Epithelial cell of esophagus (primary cell): ENCODE data around the gene YTHDF2.

Source experiments
- DNase-seq: peaks from one replicate; pipeline ENCODE4 v3.0.0; 2010; ENCODE audit warnings: low read depth
- H3K4me3 ChIP-seq: 2 replicates; pipeline ENCODE4 v1.5.1; 2011; ENCODE audit warnings: mild to moderate bottlenecking, low read length, control low read depth
- TF ChIP-seq, protein P1 (sequence below): IDR thresholded peaks from 2 replicates; pipeline ENCODE4 v1.5.1; 2011; ENCODE audit warnings: low read depth, mild to moderate bottlenecking, low read length, control low read depth, inconsistent platforms; ENCODE audit not compliant: insufficient read depth; ENCODE audit errors: missing control alignments

The YTHDF2 gene

DNA sequence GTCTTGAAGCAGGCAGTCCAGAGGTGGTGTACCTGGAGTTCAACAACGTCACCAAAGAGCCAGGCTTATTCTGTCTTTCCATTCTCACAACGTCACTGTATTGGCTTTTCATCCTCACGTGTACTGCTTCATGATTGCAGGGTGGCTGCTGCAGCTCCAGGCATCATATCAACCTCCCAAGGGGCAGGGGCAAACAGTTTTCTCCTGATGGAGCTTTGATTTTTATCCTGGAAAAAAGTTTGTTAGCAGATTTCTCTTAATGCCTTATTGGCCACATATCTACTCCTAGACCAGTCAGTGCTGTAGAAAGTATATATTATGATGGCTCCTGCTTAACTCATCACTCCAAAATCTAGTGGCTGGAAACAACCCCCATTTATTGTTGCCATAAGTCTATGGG lies 66.9 kb downstream of the YTHDF2 start:
- TF ChIP-seq, protein P1, sequence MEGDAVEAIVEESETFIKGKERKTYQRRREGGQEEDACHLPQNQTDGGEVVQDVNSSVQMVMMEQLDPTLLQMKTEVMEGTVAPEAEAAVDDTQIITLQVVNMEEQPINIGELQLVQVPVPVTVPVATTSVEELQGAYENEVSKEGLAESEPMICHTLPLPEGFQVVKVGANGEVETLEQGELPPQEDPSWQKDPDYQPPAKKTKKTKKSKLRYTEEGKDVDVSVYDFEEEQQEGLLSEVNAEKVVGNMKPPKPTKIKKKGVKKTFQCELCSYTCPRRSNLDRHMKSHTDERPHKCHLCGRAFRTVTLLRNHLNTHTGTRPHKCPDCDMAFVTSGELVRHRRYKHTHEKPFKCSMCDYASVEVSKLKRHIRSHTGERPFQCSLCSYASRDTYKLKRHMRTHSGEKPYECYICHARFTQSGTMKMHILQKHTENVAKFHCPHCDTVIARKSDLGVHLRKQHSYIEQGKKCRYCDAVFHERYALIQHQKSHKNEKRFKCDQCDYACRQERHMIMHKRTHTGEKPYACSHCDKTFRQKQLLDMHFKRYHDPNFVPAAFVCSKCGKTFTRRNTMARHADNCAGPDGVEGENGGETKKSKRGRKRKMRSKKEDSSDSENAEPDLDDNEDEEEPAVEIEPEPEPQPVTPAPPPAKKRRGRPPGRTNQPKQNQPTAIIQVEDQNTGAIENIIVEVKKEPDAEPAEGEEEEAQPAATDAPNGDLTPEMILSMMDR, result no peak
- no peak for DNase-seq
- no peak overlapping the region for H3K4me3 ChIP-seq

DNA sequence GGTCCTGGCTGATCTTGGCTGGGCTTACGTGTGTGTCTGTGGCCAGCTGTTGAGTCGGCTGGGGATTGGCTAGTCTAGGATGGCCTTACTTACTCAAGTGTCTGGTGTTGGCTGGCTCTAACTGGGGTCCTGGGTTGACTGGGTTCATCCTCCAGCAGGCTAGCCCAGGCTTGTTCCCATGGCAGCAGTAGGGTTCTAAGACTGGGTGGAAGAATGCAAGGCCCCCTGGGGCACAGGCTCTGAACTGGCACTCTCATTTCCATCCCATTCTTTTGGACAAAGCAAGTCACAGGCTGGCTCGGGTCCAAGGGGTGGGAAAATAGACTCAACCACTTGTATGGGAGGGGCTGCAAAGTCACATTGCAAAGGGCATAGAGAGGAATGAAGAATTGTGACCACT lies 67.3 kb downstream of the YTHDF2 start:
- TF ChIP-seq, protein P1, result no peak
- no peak for DNase-seq
- H3K4me3 ChIP-seq, result no peak overlapping the region

DNA sequence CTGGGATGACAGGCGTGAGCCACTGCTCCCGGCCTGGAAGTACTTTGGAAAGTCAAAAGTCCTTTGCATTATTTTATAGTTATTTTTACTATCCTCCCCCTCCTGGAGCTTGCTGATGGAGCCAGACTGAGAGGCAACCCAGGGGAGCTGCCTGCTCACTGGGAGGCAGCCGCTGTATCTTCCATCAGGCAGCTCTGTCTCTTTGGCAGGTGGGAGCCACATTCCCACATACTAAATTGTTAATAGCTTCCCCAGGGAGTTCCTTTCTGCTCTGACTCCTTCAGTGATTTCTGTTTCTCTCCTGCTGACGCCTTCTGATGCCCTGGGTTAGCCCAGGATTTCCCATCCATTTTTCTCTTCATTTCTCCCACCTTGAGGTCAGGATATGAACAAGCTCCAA lies 70.3 kb downstream of the YTHDF2 start:
- TF ChIP-seq, protein P1, result no peak
- H3K4me3 ChIP-seq, result no peak overlapping the region
- no peak for DNase-seq

DNA sequence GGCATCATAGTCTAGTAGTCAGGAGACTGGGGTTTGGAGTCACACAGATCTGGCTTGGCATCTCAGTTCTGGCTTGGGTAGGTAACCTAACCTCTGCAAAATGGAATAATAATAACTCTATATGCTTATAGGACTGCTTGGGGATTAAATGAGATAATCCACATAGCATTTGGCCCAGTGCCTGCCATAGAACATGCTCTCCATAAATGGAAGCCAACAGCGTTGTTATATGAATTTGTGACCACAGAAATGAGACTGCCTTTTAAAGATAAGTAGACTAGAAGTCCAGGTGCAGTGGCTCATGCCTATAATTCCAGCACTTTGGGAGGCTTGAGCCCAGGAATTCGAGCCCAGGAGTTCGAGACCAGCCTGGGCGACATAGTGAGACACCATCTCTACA lies 71.2 kb downstream of the YTHDF2 start:
- no peak overlapping the region for H3K4me3 ChIP-seq
- no peak for DNase-seq
- TF ChIP-seq, protein P1, result no peak

- no peak overlapping the region for H3K4me3 ChIP-seq
- DNase-seq, result no peak
- TF ChIP-seq, protein P1, result no peak
Observed at GRCh38 chr1:28811369-28811765, 74.6 kb downstream of the YTHDF2 start.

- TF ChIP-seq, protein P1, result no peak
- H3K4me3 ChIP-seq, result no peak within 1 kb of the TSS
- no peak for DNase-seq
Observed at GRCh38 chr1:28811766-28812668, 75.3 kb downstream of the YTHDF2 start, which contains the start of gene OPRD1. TSS of gene OPRD1 (plus strand) at chr1:28812170. CDS start at chr1:28812384, 214 bp downstream.
